Trophoblast cell (in vitro differentiated cells and primary cell): ENCODE data around the gene EVX1.

Experiments
- DNase-seq, 2 donors: peaks; one replicate each; pipeline ENCODE4 v3.0.0-alpha.2; 2016
- H2AFZ ChIP-seq: 2 replicates; pipeline ENCODE4 v1.6.1; 2013; ENCODE audit warnings: low read length, moderate library complexity, mild to moderate bottlenecking; ENCODE audit not compliant: insufficient read depth, poor library complexity
- H2AK5ac ChIP-seq: 2 replicates; pipeline ENCODE4 v1.6.1; 2013; ENCODE audit warnings: mild to moderate bottlenecking, low read length
- H2BK120ac ChIP-seq: 2 replicates; pipeline ENCODE4 v1.6.1; 2013; ENCODE audit warnings: low read length, mild to moderate bottlenecking, moderate library complexity; ENCODE audit not compliant: insufficient read depth, poor library complexity
- H2BK12ac ChIP-seq: 2 replicates; pipeline ENCODE4 v1.6.1; 2013; ENCODE audit warnings: mild to moderate bottlenecking, low read length, moderate library complexity
- H2BK5ac ChIP-seq: 2 replicates; pipeline ENCODE4 v1.6.1; 2013; ENCODE audit warnings: low read length, low read depth, moderate library complexity, mild to moderate bottlenecking; ENCODE audit not compliant: poor library complexity
- H3K14ac ChIP-seq: 2 replicates; pipeline ENCODE4 v1.6.1; 2013; ENCODE audit warnings: mild to moderate bottlenecking, low read length
- H3K18ac ChIP-seq: 2 replicates; pipeline ENCODE4 v1.6.1; 2013; ENCODE audit warnings: mild to moderate bottlenecking, low read length
- H3K23ac ChIP-seq: 2 replicates; pipeline ENCODE4 v1.6.1; 2013; ENCODE audit warnings: low read length
- H3K27ac ChIP-seq: 2 replicates; pipeline ENCODE4 v1.5.1; 2013; ENCODE audit warnings: low read depth, mild to moderate bottlenecking, inconsistent platforms, low read length, moderate library complexity
- H3K27me3 ChIP-seq: 2 replicates; pipeline ENCODE4 v1.6.1; 2013; ENCODE audit warnings: inconsistent platforms, mild to moderate bottlenecking, low read length, moderate library complexity; ENCODE audit not compliant: insufficient read depth
- H3K36me3 ChIP-seq, 2 experiments: 1 replicate in 1 of 2; 2 replicates in 1 of 2; pipeline ENCODE4 v1.6.1; 2013; ENCODE audit warnings: low read length in 2 of 2, mild to moderate bottlenecking in 2 of 2, moderate library complexity in 1 of 2; ENCODE audit not compliant: insufficient read depth in 2 of 2, control insufficient read depth in 1 of 2
- H3K4ac ChIP-seq: 2 replicates; pipeline ENCODE4 v1.6.1; 2013; ENCODE audit warnings: low read depth, mild to moderate bottlenecking, low read length, moderate library complexity
- H3K4me1 ChIP-seq, 2 experiments: 1 replicate in 1 of 2; 2 replicates in 1 of 2; pipeline ENCODE4 v1.6.1; 2013; ENCODE audit warnings: low read length in 2 of 2, mild to moderate bottlenecking in 2 of 2, moderate library complexity in 1 of 2; ENCODE audit not compliant: insufficient read depth in 2 of 2, control insufficient read depth in 1 of 2
- H3K4me2 ChIP-seq: 2 replicates; pipeline ENCODE4 v1.6.1; 2013; ENCODE audit warnings: inconsistent platforms, mild to moderate bottlenecking, low read length, moderate library complexity
- H3K4me3 ChIP-seq: 2 replicates; pipeline ENCODE4 v1.5.1; 2013; ENCODE audit warnings: mild to moderate bottlenecking, low read depth, low read length, inconsistent platforms
- H3K79me1 ChIP-seq: one replicate; pipeline ENCODE4 v1.6.1; 2013; ENCODE audit warnings: low read length
- H3K79me2 ChIP-seq: 2 replicates; pipeline ENCODE4 v1.6.1; 2013; ENCODE audit warnings: low read length, mild to moderate bottlenecking; ENCODE audit not compliant: control insufficient read depth, insufficient read depth, poor library complexity
- H3K9ac ChIP-seq: 2 replicates; pipeline ENCODE4 v1.6.1; 2013; ENCODE audit warnings: mild to moderate bottlenecking, low read length
- H3K9me3 ChIP-seq: 2 replicates; pipeline ENCODE4 v1.6.1; 2013; ENCODE audit warnings: low read depth, mild to moderate bottlenecking, control low read depth, inconsistent platforms, low read length; ENCODE audit not compliant: insufficient read depth
- H4K12ac ChIP-seq: 2 replicates; pipeline ENCODE4 v1.6.1; 2013; ENCODE audit warnings: low read depth, mild to moderate bottlenecking, low read length, moderate library complexity
- H4K8ac ChIP-seq: 2 replicates; pipeline ENCODE4 v1.6.1; 2013; ENCODE audit warnings: low read depth, mild to moderate bottlenecking, low read length, moderate library complexity
- H4K91ac ChIP-seq: one replicate; pipeline ENCODE4 v1.6.1; 2013; ENCODE audit warnings: low read depth, mild to moderate bottlenecking, low read length, moderate library complexity
- WGBS: extraction: QIAGEN DNeasy Blood & Tissue Kit; methylation state at CpG from one replicate; pipeline ENCODE4 v1.1.7; 2013; ENCODE audit warnings: missing lambda C conversion rate; ENCODE audit not compliant: insufficient read length, insufficient coverage; ENCODE audit errors: extremely low coverage; 5-methylcytosine and 5-hydroxymethylcytosine counted together

EVX1 gene

GRCh38 chr7:27263781-27264180 is 21.2 kb downstream of the EVX1 start:
- Histone ChIP-seq H4K8ac (no peak overlapping the region), H3K9me3 (no peaks in the 10 kb centered on the region), H3K23ac (no peak overlapping the region), H3K79me1 (no peaks in the 10 kb centered on the region), H2BK5ac (no peak overlapping the region), H3K4me3 (no peak overlapping the region), H3K4me2 (no peak overlapping the region), H4K12ac (no peak overlapping the region), H3K14ac (no peak overlapping the region), H4K91ac (no peak overlapping the region), H3K27ac (no peak overlapping the region), H3K4ac (no peak overlapping the region), H3K79me2 (no peaks in the 10 kb centered on the region), H3K18ac (no peak overlapping the region), H3K4me1 (peaks cover 0 to 3% of the 10 kb centered on the region in 2 experiments), H3K36me3 (no peaks in the 10 kb centered on the region), H2BK120ac (no peak overlapping the region), H3K9ac (no peak overlapping the region), H2BK12ac (no peak overlapping the region), H2AK5ac (no peak overlapping the region), H3K27me3 (no peaks in the 10 kb centered on the region), H2AFZ (no peak overlapping the region)
- WGBS, result no CpG with 5 or more reads among the region's 2 CpGs
- no peak for DNase-seq

- no peak overlapping the region for H2AFZ ChIP-seq
- H2BK12ac ChIP-seq, result no peak overlapping the region
- no peaks in the 10 kb centered on the region for H3K79me2 ChIP-seq
- no peak overlapping the region for H2BK5ac ChIP-seq
- H3K36me3 ChIP-seq, result no peaks in the 10 kb centered on the region
- H2AK5ac ChIP-seq, result no peak overlapping the region
- H3K9ac ChIP-seq, result no peak overlapping the region
- H4K12ac ChIP-seq, result no peak overlapping the region
- H3K23ac ChIP-seq, result no peak overlapping the region
- no peak overlapping the region for H4K8ac ChIP-seq
- H3K9me3 ChIP-seq, result no peaks in the 10 kb centered on the region
- H3K4me3 ChIP-seq, result no peak overlapping the region
- no peak overlapping the region for H3K14ac ChIP-seq
- H3K79me1 ChIP-seq, result no peaks in the 10 kb centered on the region
- H2BK120ac ChIP-seq, result no peak overlapping the region
- no peak overlapping the region for H3K27ac ChIP-seq
- no peak overlapping the region for H4K91ac ChIP-seq
- no CpG with 5 or more reads among the region's 14 CpGs for WGBS
- H3K18ac ChIP-seq, result no peak overlapping the region
- H3K27me3 ChIP-seq, result no peaks in the 10 kb centered on the region
- no peak overlapping the region for H3K4me2 ChIP-seq
- no peaks in the 10 kb centered on the region for H3K4me1 ChIP-seq
- DNase-seq, result peak; percentile 36 to 64
- H3K4ac ChIP-seq, result no peak overlapping the region
These were observed 26.9 kb downstream of the EVX1 start for GRCh38 chr7:27269455-27269854.

GRCh38 chr7:27271384-27271783 is 28.8 kb downstream of the EVX1 start:
- Histone ChIP-seq H3K4me3 (no peak overlapping the region), H2BK5ac (no peak overlapping the region), H3K9me3 (no peaks in the 10 kb centered on the region), H3K4ac (no peak overlapping the region), H2AFZ (no peak overlapping the region), H3K79me1 (no peaks in the 10 kb centered on the region), H3K23ac (no peak overlapping the region), H2BK120ac (no peak overlapping the region), H3K4me1 (no peaks in the 10 kb centered on the region), H3K18ac (no peak overlapping the region), H3K9ac (no peak overlapping the region), H3K14ac (no peak overlapping the region), H4K8ac (no peak overlapping the region), H2AK5ac (no peak overlapping the region), H4K12ac (no peak overlapping the region), H3K36me3 (no peaks in the 10 kb centered on the region), H4K91ac (no peak overlapping the region), H3K27ac (no peak overlapping the region), H3K4me2 (no peak overlapping the region), H3K27me3 (no peaks in the 10 kb centered on the region), H2BK12ac (no peak overlapping the region), H3K79me2 (no peaks in the 10 kb centered on the region)
- no CpG with 5 or more reads among the region's 1 CpG for WGBS
- peak in 1 of 2 donors; percentile 65 for DNase-seq

GRCh38 chr7:27277628-27278027 is 35.0 kb downstream of the EVX1 start:
- H3K14ac ChIP-seq, result no peak overlapping the region
- no peak for DNase-seq
- no peaks in the 10 kb centered on the region for H3K79me2 ChIP-seq
- H3K4ac ChIP-seq, result no peak overlapping the region
- no peak overlapping the region for H2AK5ac ChIP-seq
- H3K27ac ChIP-seq, result no peak overlapping the region
- H3K4me3 ChIP-seq, result no peak overlapping the region
- no peak overlapping the region for H2BK120ac ChIP-seq
- no peak overlapping the region for H4K8ac ChIP-seq
- H3K9ac ChIP-seq, result no peak overlapping the region
- H3K36me3 ChIP-seq, result no peaks in the 10 kb centered on the region
- no peak overlapping the region for H4K91ac ChIP-seq
- no peak overlapping the region for H2AFZ ChIP-seq
- H4K12ac ChIP-seq, result no peak overlapping the region
- H2BK5ac ChIP-seq, result no peak overlapping the region
- H3K4me2 ChIP-seq, result no peak overlapping the region
- H3K79me1 ChIP-seq, result no peaks in the 10 kb centered on the region
- no peaks in the 10 kb centered on the region for H3K9me3 ChIP-seq
- no peak overlapping the region for H3K23ac ChIP-seq
- H3K27me3 ChIP-seq, result no peaks in the 10 kb centered on the region
- no peak overlapping the region for H3K18ac ChIP-seq
- WGBS, result no CpG with 5 or more reads among the region's 2 CpGs
- H2BK12ac ChIP-seq, result no peak overlapping the region
- H3K4me1 ChIP-seq, result no peaks in the 10 kb centered on the region
